Lung (tissue), 12 donors: ENCODE data around the gene PRICKLE2. TPM values are rescaled to one million over a fixed set of nuclear protein-coding genes. Genes with fewer than 3 reads are reported as not detected.

Experiments
- ATAC-seq: fragments of 200-7000 bp; cut with Tn5 transposase; one replicate; pipeline ENCODE4 v1.9.1; 2020; ENCODE audit warnings: moderate number of reproducible peaks; ENCODE audit not compliant: insufficient read depth, low FRiP score
- DNase-seq, 3 donors: peaks; one replicate each; pipeline ENCODE4 v3.0.0-alpha.2; 2013 to 2017
- H3K27ac ChIP-seq, 2 donors: one replicate each; pipeline ENCODE4 v1.5.1; 2013; ENCODE audit warnings: mild to moderate bottlenecking in 2 of 2, moderate library complexity in 2 of 2, control low read depth in 1 of 2, inconsistent platforms in 1 of 2, low read depth in 1 of 2, low read length in 1 of 2
- H3K27me3 ChIP-seq, 3 donors: one replicate each; pipeline ENCODE4 v1.5.1; 2013; ENCODE audit warnings: low read length in 2 of 3; ENCODE audit not compliant: control insufficient read depth in 3 of 3, insufficient read depth in 3 of 3
- H3K36me3 ChIP-seq, 4 donors: one replicate each; pipeline ENCODE4 v1.5.1; 2013; ENCODE audit warnings: low read length in 4 of 4, mild to moderate bottlenecking in 1 of 4, moderate library complexity in 1 of 4; ENCODE audit not compliant: control insufficient read depth in 4 of 4, insufficient read depth in 4 of 4
- H3K4me1 ChIP-seq, 5 donors: one replicate each; pipeline ENCODE4 v1.5.1; 2013; ENCODE audit warnings: low read length in 5 of 5, mild to moderate bottlenecking in 2 of 5, moderate library complexity in 1 of 5; ENCODE audit not compliant: control insufficient read depth in 5 of 5, insufficient read depth in 5 of 5
- H3K4me3 ChIP-seq: one replicate; pipeline ENCODE4 v1.5.1; 2013; ENCODE audit warnings: mild to moderate bottlenecking, control low read depth, moderate library complexity
- H3K9ac ChIP-seq, 2 donors: one replicate each; pipeline ENCODE4 v1.5.1; 2013; ENCODE audit warnings: low read length in 2 of 2, control low read depth in 1 of 2; ENCODE audit not compliant: insufficient read depth in 1 of 2
- H3K9me3 ChIP-seq, 4 donors: one replicate each; pipeline ENCODE4 v1.5.1; 2013; ENCODE audit warnings: low read length in 3 of 4, mild to moderate bottlenecking in 1 of 4, moderate library complexity in 1 of 4; ENCODE audit not compliant: control insufficient read depth in 4 of 4, insufficient read depth in 3 of 4
- CTCF ChIP-seq: IDR thresholded peaks from 2 replicates; pipeline ENCODE4 v1.5.1; 2012; ENCODE audit warnings: mild to moderate bottlenecking; ENCODE audit errors: control extremely low read depth, extremely low read depth
- WGBS, 2 donors: extraction: QIAGEN DNeasy Blood & Tissue Kit; methylation state at CpG; one replicate each; pipeline ENCODE4 v1.1.7; 2013; 5-methylcytosine and 5-hydroxymethylcytosine counted together
- polyA plus RNA-seq, 2 donors: library from polyadenylated mRNA; stranded (reverse); fragments of 200-250 nt; gene quantifications; one replicate each; pipeline ENCODE4 v1.2.1, GENCODE V29; 2013
- total RNA-seq, 2 donors: library from RNA; depleted of rRNA in 1 of 2; stranded (reverse); fragments of >200 nt in 1 of 2; gene quantifications; one replicate each; pipeline ENCODE4 v1.2.1, GENCODE V29; 2014 to 2021
- donor health status: control.
- donor health status: control.
- donor health status: Bipolar disorder and iron deficiency.
- donor health status: healthy.
- donor health status: DM: yes; HTN: yes; CAD: no.

The PRICKLE2 gene
- total and polyA plus RNA-seq, 4 donors, result 4.0 to 88.0 (median 19.9) TPM

GRCh38 chr3:64082411-64082810 lies 142.9 kb downstream of the PRICKLE2 start:
- no peak for ATAC-seq
- DNase-seq, result no peak

GRCh38 chr3:64081235-64081630 lies 144.0 kb downstream of the PRICKLE2 start:
- 94 to 100% methylated on average over 1 of the region's 1 CpG for WGBS, 2 donors
- Histone ChIP-seq H3K9me3 (peaks cover 0 to 3% (median 0%) of the 10 kb centered on the region in 4 donors), H3K9ac (no peak overlapping the region), H3K27ac (no peak overlapping the region), H3K4me3 (no peak overlapping the region), H3K4me1 (peaks cover 0 to 20% (median 5%) of the 10 kb centered on the region in 5 donors), H3K27me3 (no peaks in the 10 kb centered on the region), H3K36me3 (no peaks in the 10 kb centered on the region)
- TF ChIP-seq CTCF, result no peak
- DNase-seq (no peak), ATAC-seq (no peak)

More at GRCh38 chr3:64082411-64082810, 142.9 kb downstream of the PRICKLE2 start:
- Histone ChIP-seq H3K27me3 (no peaks in the 10 kb centered on the region), H3K4me3 (no peak overlapping the region), H3K27ac (no peak overlapping the region), H3K4me1 (peaks cover 0 to 20% (median 5%) of the 10 kb centered on the region in 5 donors), H3K9ac (no peak overlapping the region), H3K36me3 (no peaks in the 10 kb centered on the region), H3K9me3 (peaks cover 0 to 3% (median 0%) of the 10 kb centered on the region in 4 donors)
- WGBS, 2 donors, result 76 to 82% methylated on average over 3 of the region's 3 CpGs
- no peak for TF ChIP-seq CTCF

GRCh38 chr3:64080616-64081234 lies 144.5 kb downstream of the PRICKLE2 start:
- Histone ChIP-seq H3K4me1 (peaks cover 0 to 20% (median 5%) of the 10 kb centered on the region in 5 donors), H3K4me3 (no peak overlapping the region), H3K36me3 (no peaks in the 10 kb centered on the region), H3K27ac (no peak overlapping the region), H3K9me3 (peaks cover 0 to 3% (median 0%) of the 10 kb centered on the region in 4 donors), H3K9ac (no peak overlapping the region), H3K27me3 (no peaks in the 10 kb centered on the region)
- 88 to 95% methylated on average over 1 of the region's 1 CpG for WGBS, 2 donors
- DNase-seq (no peak), ATAC-seq (no peak)
- no peak for TF ChIP-seq CTCF
